Activated CD4-positive, alpha-beta T cell treated with anti-CD3 and anti-CD28 coated beads, Interleukin-2, amount 50 U/mL, for 24 hours (primary cell): ENCODE results near the gene B3GALT4.

ENCODE experiments used
- DNase-seq, 2 donors: peaks; one replicate each; pipeline ENCODE4 v3.0.0-alpha.2; 2020; ENCODE audit warnings: low read depth in 1 of 2, low spot score in 1 of 2

B3GALT4 gene

DNA sequence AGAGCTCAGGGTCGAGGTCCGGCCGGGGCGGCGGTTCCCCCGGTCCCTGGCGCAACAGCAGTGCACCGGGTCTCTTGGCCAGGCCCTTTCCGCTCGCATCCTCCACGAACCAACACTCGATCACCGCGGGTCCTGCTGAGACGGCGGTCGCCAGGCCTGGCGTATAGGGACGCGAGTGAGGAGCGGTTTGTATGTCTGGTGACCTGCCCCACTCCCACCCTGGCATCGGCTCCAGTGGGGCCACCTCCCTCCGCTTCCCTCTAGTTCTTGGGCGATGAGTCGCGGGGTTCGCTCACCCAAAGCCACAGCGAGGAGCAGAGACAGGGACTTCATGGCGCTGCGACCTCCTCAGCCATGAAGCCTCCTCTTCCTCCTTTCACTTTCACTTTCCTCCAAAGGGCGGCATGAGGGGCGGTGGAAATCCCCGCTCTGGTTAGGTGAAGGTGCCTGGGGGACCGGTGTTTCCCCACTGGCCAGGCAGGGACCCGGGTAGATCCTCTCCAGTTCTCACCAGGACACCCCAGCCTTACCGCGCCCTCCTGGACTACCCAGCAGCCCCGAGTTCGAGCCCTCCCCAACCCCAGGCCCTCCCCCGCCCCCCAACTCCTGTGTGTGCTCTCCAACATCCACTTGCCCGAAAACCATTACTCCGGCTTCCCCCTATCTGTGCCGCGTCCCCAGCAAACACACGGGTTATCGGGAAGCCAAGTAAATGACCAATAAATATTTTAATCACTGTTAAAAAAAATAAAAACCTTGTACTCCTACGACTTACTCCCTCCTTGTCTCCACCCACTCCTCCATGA lies 37.0 kb downstream of the B3GALT4 start, which contains the start of gene TAPBP:
TSS of gene TAPBP (minus strand) at position 370 of the 806 bp plus-strand sequence. CDS start at position 333, 37 bp downstream.
- peak; percentile 67 to 87 for DNase-seq

- peak in 1 of 2 donors; percentile 38 for DNase-seq
These were observed 37.6 kb downstream of the B3GALT4 start for GRCh38 chr6:33314515-33314942.

DNA sequence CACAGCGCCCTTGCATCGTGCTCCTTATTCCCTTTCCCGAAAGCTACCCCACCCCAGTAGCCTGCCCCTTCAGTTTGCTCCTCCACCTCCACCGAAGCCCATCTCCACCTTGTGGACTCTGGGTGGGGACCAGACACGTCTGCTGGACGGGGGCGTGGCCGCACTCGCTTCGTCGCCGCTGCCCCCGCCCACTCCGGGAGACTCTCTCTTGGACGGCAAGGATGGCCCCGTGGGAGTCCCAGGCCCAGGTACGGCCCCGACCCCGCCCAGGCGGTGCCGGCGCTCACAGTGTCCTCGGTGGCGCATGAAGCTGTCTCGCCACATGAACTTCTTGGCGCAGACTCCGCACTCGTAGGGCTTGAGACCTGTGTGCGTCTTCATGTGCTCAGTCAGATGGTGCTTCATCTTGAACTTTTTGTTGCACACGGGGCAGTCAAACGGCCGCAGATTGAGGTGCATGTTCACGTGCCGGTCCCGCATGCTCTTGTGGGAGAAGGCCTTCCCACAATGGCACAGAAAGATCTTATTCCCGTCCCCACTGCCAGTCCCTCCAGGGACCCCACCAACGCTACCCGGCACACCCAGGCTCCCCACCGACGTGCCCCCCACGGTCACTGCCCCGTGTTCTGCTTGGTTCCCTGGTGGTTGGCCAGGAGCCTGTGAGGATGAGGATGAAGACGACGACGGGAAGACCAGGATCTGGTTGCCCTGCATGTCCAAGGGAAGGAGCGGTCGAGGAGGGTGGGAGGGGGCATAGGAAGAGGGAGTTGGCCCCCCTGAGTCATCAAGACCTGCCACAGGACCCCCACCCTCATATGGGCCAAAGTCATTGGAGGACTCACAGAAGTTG lies 38.2 kb downstream of the B3GALT4 start:
- DNase-seq, result no peak

GRCh38 chr6:33315793-33316602 lies 39.1 kb downstream of the B3GALT4 start:
- DNase-seq, result no peak

DNA sequence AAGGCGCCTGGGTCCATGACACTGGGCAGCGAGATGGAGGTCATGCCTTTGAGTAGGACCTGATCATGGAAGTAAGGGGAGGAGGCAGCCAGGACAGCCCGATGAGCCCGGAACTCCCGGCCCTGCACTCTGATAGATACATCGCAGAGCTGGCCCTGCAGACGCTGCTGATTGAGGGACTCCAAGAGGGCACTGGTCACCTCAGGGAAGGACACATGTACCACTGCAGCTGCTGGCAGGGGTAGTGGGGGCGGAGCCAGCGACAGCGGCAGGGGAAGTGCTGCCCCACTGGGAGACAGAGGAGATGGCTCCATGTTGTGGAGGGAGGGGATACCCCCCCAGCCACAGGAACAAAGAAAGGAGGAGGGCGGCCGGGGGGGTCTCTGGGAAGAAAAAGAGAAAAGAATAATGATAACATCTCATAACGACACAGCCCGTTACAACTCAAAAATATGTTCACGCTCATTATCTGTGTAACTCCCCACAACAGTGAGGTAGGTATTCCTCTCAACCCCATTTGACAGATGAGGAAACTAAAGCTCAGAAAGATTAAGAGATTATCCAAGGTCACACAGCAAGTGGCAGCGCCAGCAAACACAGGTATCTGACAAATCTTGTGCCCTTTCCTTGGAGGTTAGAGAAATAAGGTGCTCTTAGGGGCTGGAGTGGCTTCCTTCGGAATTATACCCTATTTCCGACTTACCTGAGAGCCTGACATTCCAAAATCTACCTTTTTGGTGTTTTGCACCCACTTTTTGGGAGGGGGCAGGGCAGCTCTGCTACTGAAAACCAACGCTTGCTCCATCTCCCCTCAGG lies 39.9 kb downstream of the B3GALT4 start:
- DNase-seq, result no peak

GRCh38 chr6:33317419-33317668 lies 40.4 kb downstream of the B3GALT4 start:
- no peak for DNase-seq

- peak; percentile 91 to 95 for DNase-seq
These were observed 40.9 kb downstream of the B3GALT4 start, which contains the start of gene ZBTB22 for GRCh38 chr6:33317669-33318425. Gene ZBTB22, minus strand, starts transcription at chr6:33317744. Its CDS starts 828 bp downstream, at chr6:33316916.

DNA sequence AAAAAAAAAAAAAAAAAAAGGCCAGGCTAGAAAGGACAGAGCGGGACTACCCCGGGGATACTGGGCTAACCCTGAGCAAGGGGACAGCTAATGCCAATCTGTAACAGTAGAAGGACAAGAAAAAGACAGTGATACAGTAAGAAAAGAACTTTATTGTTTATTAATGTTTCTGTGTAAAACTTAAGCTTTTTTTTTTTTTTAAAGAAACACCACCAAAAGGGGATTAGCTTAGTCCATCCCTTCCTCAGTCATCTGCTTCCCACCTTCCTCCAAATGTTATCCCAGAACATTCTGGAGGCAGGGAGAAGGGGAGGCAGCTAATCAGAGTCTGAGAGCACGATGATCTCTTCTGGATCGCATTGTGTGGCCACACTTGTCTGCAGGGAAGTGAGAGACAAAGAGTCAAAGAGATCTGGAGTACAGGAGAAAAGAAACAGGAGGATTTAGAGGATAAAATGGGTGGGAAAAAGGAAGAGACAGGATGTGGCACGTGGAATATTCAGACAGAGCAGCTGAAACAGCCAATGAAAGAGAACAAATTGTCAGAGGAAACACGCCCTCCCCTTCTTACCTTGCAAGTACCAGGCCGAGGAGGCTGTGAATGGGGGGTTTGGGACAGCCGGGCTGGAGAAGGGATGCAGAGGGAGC lies 41.6 kb downstream of the B3GALT4 start:
- no peak for DNase-seq

- no peak for DNase-seq
These were observed 43.0 kb downstream of the B3GALT4 start for GRCh38 chr6:33319939-33320314.

DNA sequence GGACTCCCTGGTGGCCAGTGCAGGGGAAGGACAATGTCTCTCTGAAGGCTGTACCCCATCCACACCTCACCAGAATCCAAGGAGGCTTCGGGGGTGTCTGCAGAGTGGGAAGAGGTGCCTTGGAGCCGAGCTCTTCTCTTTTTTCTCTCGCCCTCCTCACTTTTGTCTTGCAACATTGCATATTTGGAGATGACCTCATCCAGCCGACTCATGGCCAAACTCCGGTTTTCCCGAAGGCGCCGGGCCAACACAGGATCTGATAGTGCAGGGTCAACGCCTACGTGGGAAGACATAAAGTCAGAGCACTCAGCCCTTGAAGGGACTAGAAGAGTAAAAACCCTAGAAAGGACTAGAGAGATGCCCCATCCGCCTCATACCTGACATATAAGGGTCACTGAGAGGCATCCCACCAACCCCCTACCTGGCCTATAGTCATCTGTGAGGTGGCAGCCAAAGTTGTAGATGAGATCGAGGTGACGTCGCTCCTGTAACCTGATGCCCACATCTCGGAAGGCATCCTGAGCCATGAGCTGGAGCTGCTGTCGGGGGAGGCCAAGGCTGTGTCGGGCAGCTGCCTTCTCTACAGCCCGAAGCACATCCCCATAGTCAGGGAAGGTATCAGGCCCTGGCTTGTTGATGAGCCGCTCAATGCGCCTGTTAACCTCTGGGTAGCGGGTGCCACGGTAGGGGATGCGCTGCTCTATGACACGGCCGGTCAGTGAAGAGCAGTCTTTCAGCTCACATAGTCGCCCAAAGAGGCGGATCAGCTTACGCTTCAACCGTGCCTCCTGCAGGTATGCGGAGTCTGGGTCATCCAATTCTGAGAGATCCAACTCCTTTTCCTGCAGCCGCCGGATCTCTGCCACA lies 43.6 kb downstream of the B3GALT4 start:
- no peak for DNase-seq

DNA sequence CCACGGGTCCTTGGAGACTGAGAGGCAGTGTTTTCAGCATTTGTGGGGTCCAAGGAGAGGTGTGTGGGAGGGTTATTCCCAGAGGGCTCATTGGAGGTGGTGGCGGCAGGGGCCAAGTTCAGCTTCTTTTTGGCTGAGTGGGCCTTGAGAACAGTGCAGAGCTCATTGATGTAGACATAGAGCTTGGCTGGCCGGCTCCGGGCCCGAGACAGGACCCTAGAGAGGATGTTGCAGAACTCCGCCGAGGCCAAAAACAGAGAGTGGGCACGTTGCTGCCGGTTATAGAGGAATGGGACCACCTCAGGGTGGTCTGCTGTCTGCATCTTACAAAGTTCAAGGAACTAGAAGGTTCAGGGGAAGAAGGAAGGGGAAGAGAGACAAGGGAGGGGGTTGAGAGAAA lies 44.3 kb downstream of the B3GALT4 start:
- no peak for DNase-seq

- no peak for DNase-seq
These were observed 46.7 kb downstream of the B3GALT4 start for GRCh38 chr6:33323623-33323948.

DNA sequence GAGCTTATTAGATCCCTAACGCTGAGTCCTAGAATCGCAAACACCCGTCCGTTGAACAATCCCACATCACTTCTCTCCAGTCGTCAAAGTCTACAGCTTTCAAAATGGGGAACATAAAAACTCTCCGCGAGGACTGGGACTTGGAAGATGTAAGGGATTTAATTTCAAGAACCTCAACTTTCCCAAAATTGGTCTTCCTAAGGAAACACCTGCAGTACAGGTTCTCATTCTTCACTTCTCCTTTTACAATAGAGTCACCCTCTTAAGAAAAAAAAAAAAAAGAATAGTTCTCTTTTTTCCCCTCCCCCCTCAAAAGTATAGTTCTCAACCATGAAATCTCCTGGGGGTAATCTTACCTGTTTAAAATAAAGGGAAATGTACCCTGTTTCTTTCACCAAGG lies 47.2 kb downstream of the B3GALT4 start:
- no peak for DNase-seq
